Placental pericyte (primary cell): ENCODE results near the gene PCSK7. TPM values are rescaled to one million over a fixed set of nuclear protein-coding genes. Genes with fewer than 3 reads are reported as not detected.

ENCODE experiments used
- small RNA-seq: library from RNA; depleted of rRNA; stranded (forward); fragments of <200 nt; gene quantifications from one replicate; pipeline ENCODE3, GENCODE V24; 2012; ENCODE audit warnings: low replicate concordance
- total RNA-seq: library from RNA; depleted of rRNA; stranded (reverse); fragments of >200 nt; gene quantifications from 2 replicates; pipeline ENCODE4 v1.2.3, GENCODE V29; 2012

Gene PCSK7, protein sequence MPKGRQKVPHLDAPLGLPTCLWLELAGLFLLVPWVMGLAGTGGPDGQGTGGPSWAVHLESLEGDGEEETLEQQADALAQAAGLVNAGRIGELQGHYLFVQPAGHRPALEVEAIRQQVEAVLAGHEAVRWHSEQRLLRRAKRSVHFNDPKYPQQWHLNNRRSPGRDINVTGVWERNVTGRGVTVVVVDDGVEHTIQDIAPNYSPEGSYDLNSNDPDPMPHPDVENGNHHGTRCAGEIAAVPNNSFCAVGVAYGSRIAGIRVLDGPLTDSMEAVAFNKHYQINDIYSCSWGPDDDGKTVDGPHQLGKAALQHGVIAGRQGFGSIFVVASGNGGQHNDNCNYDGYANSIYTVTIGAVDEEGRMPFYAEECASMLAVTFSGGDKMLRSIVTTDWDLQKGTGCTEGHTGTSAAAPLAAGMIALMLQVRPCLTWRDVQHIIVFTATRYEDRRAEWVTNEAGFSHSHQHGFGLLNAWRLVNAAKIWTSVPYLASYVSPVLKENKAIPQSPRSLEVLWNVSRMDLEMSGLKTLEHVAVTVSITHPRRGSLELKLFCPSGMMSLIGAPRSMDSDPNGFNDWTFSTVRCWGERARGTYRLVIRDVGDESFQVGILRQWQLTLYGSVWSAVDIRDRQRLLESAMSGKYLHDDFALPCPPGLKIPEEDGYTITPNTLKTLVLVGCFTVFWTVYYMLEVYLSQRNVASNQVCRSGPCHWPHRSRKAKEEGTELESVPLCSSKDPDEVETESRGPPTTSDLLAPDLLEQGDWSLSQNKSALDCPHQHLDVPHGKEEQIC
- total RNA-seq = 51.0 and 85.6 TPM in 2 replicates

DNA sequence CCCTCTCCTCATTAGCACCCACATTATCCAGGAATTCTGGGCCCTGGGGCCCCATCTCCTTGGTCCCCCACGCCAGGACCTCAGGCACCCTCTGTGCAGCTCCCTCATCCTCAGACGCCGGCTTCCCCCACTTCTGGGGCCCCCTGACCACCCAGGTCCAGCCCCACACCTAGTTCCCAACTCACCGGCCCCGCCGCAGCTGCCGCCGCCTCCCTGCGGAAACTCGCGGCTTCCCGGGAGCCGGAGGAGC, at the start of gene PCSK7:
Gene PCSK7 (minus strand): TSS at position 232 of the 250 bp plus-strand sequence. CDS start 2,229 bp downstream, outside the sequence.

DNA sequence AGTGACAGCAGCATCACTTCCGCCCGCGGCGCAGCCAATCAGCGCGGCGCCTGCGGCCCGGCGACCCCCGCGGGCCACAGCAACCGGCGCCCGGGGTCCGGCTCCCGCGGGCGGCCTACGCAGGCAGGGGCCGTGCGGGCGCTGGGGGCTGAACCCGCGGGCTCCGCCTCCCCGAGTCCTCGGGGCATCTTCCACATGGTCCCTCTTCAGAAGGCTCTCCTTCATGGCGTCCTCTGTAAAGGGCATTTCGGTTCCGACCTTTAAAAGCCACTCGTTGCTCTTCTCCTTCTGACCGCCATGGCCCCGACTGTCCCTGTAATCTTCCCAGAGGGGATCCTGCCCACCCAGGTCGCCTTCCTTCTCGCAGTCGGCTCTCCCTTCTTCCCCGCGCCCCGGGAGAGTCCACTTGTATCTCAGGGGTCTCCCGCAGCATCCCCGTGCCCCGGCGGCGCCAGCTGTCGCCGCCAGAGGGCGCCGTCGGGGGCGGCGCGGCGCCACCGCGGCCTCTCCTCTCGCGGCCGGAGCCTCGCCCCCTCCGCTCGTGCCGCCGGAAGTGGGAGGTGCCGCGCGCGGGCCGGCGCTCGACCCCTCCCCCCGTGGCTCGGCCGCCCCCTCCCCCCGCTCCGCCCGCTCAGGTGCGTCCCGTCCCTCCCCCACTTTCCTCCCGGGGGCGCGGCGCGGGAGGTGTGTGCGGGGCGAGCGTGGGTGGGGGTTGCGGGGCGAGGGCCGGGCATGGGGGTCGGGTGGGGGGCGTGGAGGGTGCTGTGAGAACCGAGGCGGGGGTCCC, 412 bp upstream of the PCSK7 start, which contains the start of gene RNF214:
Gene RNF214 (plus strand): TSS at position 580 of the 787 bp plus-strand sequence. CDS start 1,602 bp downstream, outside the sequence.

DNA sequence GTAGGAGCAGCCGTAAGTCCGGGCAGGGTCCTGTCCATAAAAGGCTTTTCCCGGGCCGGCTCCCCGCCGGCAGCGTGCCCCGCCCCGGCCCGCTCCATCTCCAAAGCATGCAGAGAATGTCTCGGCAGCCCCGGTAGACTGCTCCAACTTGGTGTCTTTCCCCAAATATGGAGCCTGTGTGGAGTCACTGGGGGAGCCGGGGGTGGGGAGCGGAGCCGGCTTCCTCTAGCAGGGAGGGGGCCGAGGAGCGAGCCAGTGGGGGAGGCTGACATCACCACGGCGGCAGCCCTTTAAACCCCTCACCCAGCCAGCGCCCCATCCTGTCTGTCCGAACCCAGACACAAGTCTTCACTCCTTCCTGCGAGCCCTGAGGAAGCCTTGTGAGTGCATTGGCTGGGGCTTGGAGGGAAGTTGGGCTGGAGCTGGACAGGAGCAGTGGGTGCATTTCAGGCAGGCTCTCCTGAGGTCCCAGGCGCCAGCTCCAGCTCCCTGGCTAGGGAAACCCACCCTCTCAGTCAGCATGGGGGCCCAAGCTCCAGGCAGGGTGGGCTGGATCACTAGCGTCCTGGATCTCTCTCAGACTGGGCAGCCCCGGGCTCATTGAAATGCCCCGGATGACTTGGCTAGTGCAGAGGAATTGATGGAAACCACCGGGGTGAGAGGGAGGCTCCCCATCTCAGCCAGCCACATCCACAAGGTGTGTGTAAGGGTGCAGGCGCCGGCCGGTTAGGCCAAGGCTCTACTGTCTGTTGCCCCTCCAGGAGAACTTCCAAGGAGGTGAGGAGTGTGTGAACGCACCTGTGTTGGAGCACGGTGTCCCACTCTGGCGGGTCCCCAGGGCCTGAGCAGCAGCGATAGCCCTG, 32.6 kb downstream of the PCSK7 start, which contains the start of gene TAGLN:
Gene TAGLN (plus strand): TSS at position 318 of the 863 bp plus-strand sequence. CDS start 3,644 bp downstream, outside the sequence.

DNA sequence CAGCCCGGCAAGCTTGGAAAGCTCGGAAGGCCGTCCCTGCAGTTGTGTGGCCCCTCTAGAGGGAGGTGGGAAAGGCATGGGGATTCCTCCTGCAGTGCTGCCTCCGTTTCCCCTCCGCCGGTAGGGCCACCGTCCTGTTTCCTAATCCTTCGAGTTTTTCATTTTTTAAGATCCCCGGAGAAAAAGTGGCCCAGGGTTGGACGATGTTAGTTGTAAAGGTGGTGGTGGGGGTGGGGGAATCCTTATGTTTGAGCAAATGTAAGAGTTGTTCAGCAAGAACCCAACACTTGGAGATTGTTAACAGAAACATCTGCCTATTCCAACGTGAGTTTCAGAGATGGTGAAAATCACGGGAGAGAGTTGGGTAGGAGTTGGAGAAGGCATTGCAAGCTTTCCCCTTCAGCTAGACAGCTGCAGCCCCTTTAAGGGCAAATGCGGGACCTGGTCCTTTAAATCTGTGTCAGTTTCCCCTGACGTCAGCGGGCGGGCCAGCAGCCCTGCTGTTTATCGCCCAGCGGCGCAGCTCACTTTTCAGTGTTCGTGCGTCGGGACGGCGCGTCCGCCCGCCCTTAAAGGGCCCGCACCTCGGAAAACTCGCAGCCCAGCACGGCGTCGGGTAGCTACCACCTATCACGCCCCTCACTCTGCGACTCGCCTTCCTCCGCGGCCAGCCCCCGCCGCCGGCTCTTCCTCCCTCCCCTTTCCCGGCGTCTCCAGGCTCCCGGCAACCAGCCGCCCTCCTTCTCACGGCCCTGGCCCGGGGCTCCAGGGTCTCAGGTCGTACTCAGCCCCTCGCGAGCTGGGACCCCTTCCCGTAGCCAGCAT, 53.5 kb downstream of the PCSK7 start, which contains the start of gene SIDT2:
Gene SIDT2 (plus strand): TSS at position 534 of the 825 bp plus-strand sequence. CDS start 521 bp downstream, outside the sequence.

Small RNA genes within 50 kb of the gene (small RNA-seq; reads per million reads assigned to genes)
- gene RF00564 = not detected

Other genes with a start within 250 kb of the PCSK7 start
- gene SIK3, start 133.6 kb downstream of the PCSK7 start, total RNA-seq = 21.9 and 23.0 TPM in 2 replicates
- 99.8 and 254 TPM in 2 replicates for gene PAFAH1B2, start 87.8 kb downstream of the PCSK7 start, total RNA-seq
- gene SIDT2, start 53.3 kb downstream of the PCSK7 start, total RNA-seq = 21.8 and 35.0 TPM in 2 replicates
- 1,440 and 2,227 TPM in 2 replicates for gene TAGLN, start 32.7 kb downstream of the PCSK7 start, total RNA-seq
- gene RNF214, start 598 bp upstream of the PCSK7 start, total RNA-seq = 12.6 and 15.8 TPM in 2 replicates
- 3.4 and 4.8 TPM in 2 replicates for gene BACE1-AS, start 59.3 kb upstream of the PCSK7 start, total RNA-seq
- 32.6 and 49.4 TPM in 2 replicates for gene BACE1, start 84.2 kb upstream of the PCSK7 start, total RNA-seq
- gene CEP164, start 95.8 kb upstream of the PCSK7 start, total RNA-seq = 32.6 and 46.7 TPM in 2 replicates